GM12873 (cell line): ENCODE results near the gene ZMYM2.

Experiments
- CTCF ChIP-seq: IDR thresholded peaks from 2 replicates; pipeline ENCODE4 v1.5.1; 2012; ENCODE audit warnings: low read depth, mild to moderate bottlenecking, moderate library complexity, low read length, control low read depth; ENCODE audit not compliant: insufficient read depth; ENCODE audit errors: missing control alignments

Gene ZMYM2

GRCh38 chr13:20065516-20065915 is 107.0 kb downstream of the ZMYM2 start:
- TF ChIP-seq CTCF, result no peak

DNA sequence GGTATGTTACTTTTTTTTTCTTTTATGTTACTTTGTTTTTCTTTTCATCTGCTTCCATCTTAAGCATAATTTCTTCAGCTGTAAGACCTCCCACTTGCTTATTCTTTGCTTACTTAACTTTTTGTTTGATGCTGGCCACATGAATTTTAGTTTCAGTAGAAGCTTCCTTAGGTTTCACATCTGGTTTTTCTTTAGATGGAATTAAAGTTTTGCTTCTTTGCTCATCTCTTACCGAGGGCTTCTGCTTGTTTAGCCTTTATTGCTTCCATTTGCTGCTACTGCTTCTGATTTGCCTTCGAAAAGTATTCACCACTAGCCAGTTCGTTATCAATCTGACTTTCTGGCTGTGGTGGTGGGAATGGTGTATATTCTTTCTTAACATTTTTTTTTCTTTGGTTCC is 111.4 kb downstream of the ZMYM2 start:
- no peak for TF ChIP-seq CTCF

- TF ChIP-seq CTCF, result no peak
Measured at GRCh38 chr13:20073775-20074174, 115.2 kb downstream of the ZMYM2 start.

- TF ChIP-seq CTCF, result no peak
Measured at GRCh38 chr13:20074966-20075365, 116.4 kb downstream of the ZMYM2 start.

- TF ChIP-seq CTCF, result no peak
Measured at GRCh38 chr13:20077086-20077485, 118.6 kb downstream of the ZMYM2 start.

- TF ChIP-seq CTCF, result no peak
Measured at GRCh38 chr13:20080377-20081164, 122.0 kb downstream of the ZMYM2 start.

DNA sequence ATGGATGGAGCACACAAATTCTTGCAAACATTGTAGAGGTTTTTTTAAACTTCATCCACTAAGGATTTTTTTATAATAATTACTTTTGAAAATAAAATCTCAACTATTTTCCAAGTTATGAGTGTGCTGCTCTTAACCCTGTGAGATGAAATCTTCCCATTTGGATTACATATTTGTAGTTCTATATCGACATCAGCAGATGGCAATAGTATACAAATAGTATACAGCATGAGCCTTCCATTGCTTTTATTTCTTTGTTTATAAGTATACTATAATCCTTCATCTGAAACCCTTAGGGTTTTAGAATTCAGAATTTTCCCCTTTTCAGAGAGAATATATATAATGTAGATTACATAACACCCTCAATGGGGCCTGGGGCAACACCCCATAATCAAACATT is 131.8 kb downstream of the ZMYM2 start:
- no peak for TF ChIP-seq CTCF
